ENCODE results near the gene NRN1L. TPM values are rescaled to one million over a fixed set of nuclear protein-coding genes. Genes with fewer than 3 reads are reported as not detected.

The NRN1L gene
- total RNA-seq, 1 experiment from 2014 or later, result 1.4 TPM

- TF ChIP-seq, protein P1, sequence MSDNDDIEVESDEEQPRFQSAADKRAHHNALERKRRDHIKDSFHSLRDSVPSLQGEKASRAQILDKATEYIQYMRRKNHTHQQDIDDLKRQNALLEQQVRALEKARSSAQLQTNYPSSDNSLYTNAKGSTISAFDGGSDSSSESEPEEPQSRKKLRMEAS (IDR thresholded peaks at IDR 0.05), result no peak
- TF ChIP-seq, protein P2, sequence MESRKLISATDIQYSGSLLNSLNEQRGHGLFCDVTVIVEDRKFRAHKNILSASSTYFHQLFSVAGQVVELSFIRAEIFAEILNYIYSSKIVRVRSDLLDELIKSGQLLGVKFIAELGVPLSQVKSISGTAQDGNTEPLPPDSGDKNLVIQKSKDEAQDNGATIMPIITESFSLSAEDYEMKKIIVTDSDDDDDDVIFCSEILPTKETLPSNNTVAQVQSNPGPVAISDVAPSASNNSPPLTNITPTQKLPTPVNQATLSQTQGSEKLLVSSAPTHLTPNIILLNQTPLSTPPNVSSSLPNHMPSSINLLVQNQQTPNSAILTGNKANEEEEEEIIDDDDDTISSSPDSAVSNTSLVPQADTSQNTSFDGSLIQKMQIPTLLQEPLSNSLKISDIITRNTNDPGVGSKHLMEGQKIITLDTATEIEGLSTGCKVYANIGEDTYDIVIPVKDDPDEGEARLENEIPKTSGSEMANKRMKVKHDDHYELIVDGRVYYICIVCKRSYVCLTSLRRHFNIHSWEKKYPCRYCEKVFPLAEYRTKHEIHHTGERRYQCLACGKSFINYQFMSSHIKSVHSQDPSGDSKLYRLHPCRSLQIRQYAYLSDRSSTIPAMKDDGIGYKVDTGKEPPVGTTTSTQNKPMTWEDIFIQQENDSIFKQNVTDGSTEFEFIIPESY (IDR thresholded peaks at IDR 0.05; ENCODE audit: extremely low read depth, insufficient replicate concordance, low read length), result no peak
- no peak for TF ChIP-seq CEBPB (IDR thresholded peaks at IDR 0.05; ENCODE audit: low read depth)
- TF ChIP-seq RAD21 (IDR thresholded peaks at IDR 0.05; ENCODE audit: low read depth), result no peak
- TF ChIP-seq, protein P3, sequence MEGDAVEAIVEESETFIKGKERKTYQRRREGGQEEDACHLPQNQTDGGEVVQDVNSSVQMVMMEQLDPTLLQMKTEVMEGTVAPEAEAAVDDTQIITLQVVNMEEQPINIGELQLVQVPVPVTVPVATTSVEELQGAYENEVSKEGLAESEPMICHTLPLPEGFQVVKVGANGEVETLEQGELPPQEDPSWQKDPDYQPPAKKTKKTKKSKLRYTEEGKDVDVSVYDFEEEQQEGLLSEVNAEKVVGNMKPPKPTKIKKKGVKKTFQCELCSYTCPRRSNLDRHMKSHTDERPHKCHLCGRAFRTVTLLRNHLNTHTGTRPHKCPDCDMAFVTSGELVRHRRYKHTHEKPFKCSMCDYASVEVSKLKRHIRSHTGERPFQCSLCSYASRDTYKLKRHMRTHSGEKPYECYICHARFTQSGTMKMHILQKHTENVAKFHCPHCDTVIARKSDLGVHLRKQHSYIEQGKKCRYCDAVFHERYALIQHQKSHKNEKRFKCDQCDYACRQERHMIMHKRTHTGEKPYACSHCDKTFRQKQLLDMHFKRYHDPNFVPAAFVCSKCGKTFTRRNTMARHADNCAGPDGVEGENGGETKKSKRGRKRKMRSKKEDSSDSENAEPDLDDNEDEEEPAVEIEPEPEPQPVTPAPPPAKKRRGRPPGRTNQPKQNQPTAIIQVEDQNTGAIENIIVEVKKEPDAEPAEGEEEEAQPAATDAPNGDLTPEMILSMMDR (IDR thresholded peaks at IDR 0.05 in 2 of 3, conservative IDR thresholded peaks at IDR 0.05 in 1 of 3; ENCODE audit: borderline replicate concordance in 1 of 3, insufficient read depth in 1 of 3, low read depth in 2 of 3, low read length in 2 of 3), result no peak
- no peak for TF ChIP-seq ELF1 (IDR thresholded peaks at IDR 0.05; ENCODE audit: borderline replicate concordance, low read depth)
- TF ChIP-seq ZFX (IDR thresholded peaks at IDR 0.05), result no peak
- TF ChIP-seq EGR1 (IDR thresholded peaks at IDR 0.05; ENCODE audit: low read depth), result no peak
- no peak for TF ChIP-seq EZH2phosphoT487 (IDR thresholded peaks at IDR 0.05; ENCODE audit: borderline replicate concordance)
These were observed 22.9 kb downstream of the NRN1L start (continued) for GRCh38 chr16:67907397-67908180.

Data from HCT116 (cell line).